Stimulated activated naive CD4-positive, alpha-beta T cell treated with Interleukin-2 at 50 U/mL for 16 hours (primary cell): ENCODE data around the gene PHYKPL.
"Not testable (repeated sequence)": the region's sequence is repeated elsewhere in the genome, so short reads cannot be mapped to it uniquely, and the experiment has no call there.

Experiments
- DNase-seq: peaks from one replicate; lab custom pipeline; 2025; lab: John Stamatoyannopoulos, UW

Gene PHYKPL

GRCh38 chr5:178239626-178240301 lies 7.2 kb upstream of the PHYKPL start:
- DNase-seq, result not testable (repeated sequence)

- DNase-seq, result no peak
These were observed 6.3 kb upstream of the PHYKPL start for GRCh38 chr5:178238711-178239592.

- no peak for DNase-seq
These were observed 5.7 kb upstream of the PHYKPL start for GRCh38 chr5:178238313-178238635.

- DNase-seq, result no peak
These were observed 5.1 kb upstream of the PHYKPL start for GRCh38 chr5:178237431-178238312.

- DNase-seq, result no peak
These were observed 4.1 kb upstream of the PHYKPL start for GRCh38 chr5:178236679-178237078.

GRCh38 chr5:178236126-178236525 lies 3.5 kb upstream of the PHYKPL start:
- no peak for DNase-seq

- DNase-seq, result no peak
These were observed 3.0 kb upstream of the PHYKPL start for GRCh38 chr5:178235588-178235974.

GRCh38 chr5:178234750-178235587 lies 2.4 kb upstream of the PHYKPL start:
- peak; percentile 59 for DNase-seq

GRCh38 chr5:178234121-178234749 lies 1.6 kb upstream of the PHYKPL start:
- DNase-seq, result no peak

- DNase-seq, result no peak
These were observed 373 bp upstream of the PHYKPL start for GRCh38 chr5:178232920-178233429.

GRCh38 chr5:178231539-178232123 lies 971 bp downstream of the PHYKPL start:
- no peak for DNase-seq

- DNase-seq, result no peak
These were observed 1.6 kb downstream of the PHYKPL start for GRCh38 chr5:178230879-178231538.

- no peak for DNase-seq
These were observed 2.7 kb downstream of the PHYKPL start for GRCh38 chr5:178229861-178230260.

- DNase-seq, result not testable (repeated sequence)
These were observed 3.5 kb downstream of the PHYKPL start for GRCh38 chr5:178229111-178229510.

GRCh38 chr5:178228609-178229008 lies 4.0 kb downstream of the PHYKPL start:
- DNase-seq, result no peak

GRCh38 chr5:178227929-178228328 lies 4.7 kb downstream of the PHYKPL start:
- no peak for DNase-seq

- DNase-seq, result no peak
These were observed 5.4 kb downstream of the PHYKPL start for GRCh38 chr5:178227138-178227659.

- DNase-seq, result no peak
These were observed 7.4 kb downstream of the PHYKPL start for GRCh38 chr5:178225174-178225573.

GRCh38 chr5:178224403-178224802 lies 8.2 kb downstream of the PHYKPL start:
- no peak for DNase-seq
